ENCODE results near the gene MRPL24. TPM values are rescaled to one million over a fixed set of nuclear protein-coding genes. Genes with fewer than 3 reads are reported as not detected.

MRPL24 gene
- total and polyA plus RNA-seq, 2 of the 13 experiments (the other 11 are each of a cell fraction or from before 2014, with no cell fraction given), result 38.1 to 42.9 TPM

DNA sequence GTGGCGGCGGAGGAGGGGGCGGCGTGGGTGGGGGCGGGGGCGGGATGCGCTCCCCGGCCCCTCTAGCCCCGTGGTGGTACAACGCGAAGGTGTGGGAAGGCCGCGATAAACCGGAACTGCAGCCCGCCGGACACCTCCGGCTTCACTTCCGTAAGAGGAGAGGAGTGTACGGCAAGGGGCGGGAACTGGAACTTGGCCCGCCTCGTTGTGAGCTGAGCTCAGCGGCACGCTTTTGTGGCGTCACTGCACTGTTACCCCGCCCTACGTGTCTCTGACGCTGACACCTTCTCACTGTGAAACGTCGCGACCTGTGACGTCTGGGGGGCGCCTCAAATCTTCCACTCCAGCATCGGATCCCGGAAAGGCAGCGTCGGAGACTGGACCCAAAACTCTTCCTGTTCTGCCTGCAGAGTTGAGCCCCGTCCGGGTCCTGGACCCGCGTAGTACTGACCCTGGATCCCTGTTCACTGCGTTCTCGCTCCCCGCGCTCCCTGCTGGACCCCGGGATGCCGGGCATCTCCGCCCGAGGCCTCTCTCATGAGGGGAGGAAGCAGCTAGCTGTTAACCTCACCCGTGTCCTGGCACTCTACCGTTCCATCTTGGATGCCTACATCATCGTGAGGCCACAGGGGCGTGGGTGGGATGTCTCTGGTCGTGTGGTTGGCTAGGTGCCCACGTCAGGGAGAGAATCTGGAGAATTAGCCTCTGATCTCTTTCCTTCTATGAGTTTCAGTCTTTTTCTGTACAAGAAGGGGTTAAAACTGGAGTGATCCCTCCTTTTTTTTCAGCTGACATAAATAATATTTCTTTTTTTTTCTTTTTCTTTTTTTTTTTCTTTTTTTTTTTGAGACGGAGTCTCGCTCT is 12.1 kb downstream of the MRPL24 start, which contains the start of gene ISG20L2 (continued):
- TF ChIP-seq, protein P1, sequence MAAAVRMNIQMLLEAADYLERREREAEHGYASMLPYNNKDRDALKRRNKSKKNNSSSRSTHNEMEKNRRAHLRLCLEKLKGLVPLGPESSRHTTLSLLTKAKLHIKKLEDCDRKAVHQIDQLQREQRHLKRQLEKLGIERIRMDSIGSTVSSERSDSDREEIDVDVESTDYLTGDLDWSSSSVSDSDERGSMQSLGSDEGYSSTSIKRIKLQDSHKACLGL (CRISPR knock-in tag; IDR thresholded peaks at IDR 0.05), result no peak
- TF ChIP-seq SIX1 (CRISPR knock-in tag; IDR thresholded peaks at IDR 0.05; ENCODE audit: borderline replicate concordance), result no peak
- TF ChIP-seq SUZ12 (IDR thresholded peaks at IDR 0.05; ENCODE audit: low read depth, low read length), result no peak
- peak; percentile 47; the same call in 1 of the 2 replicates for TF ChIP-seq GATAD2A (CRISPR knock-in tag; IDR thresholded peaks at IDR 0.05)
- no peak for TF ChIP-seq NCOR1 (IDR thresholded peaks at IDR 0.05; ENCODE audit: borderline replicate concordance, low read length)
- no peak for TF ChIP-seq ZNF329 (CRISPR knock-in tag; IDR thresholded peaks at IDR 0.05; ENCODE audit: low read depth)
- TF ChIP-seq ZNF841 (CRISPR knock-in tag; IDR thresholded peaks at IDR 0.05; ENCODE audit: borderline replicate concordance), result no peak
- TF ChIP-seq RBFOX2 (IDR thresholded peaks at IDR 0.05; ENCODE audit: low read depth, low read length), result peak; percentile 81
- TF ChIP-seq ZNF274 (CRISPR knock-in tag; IDR thresholded peaks at IDR 0.05), result no peak
- TF ChIP-seq PRMT3 (CRISPR knock-in tag; IDR thresholded peaks at IDR 0.05; ENCODE audit: borderline replicate concordance, low read depth), result no peak
- no peak; the same call in 1 of the 2 replicates for TF ChIP-seq HES4 (CRISPR knock-in tag; IDR thresholded peaks at IDR 0.05; ENCODE audit: borderline replicate concordance)
- TF ChIP-seq, protein P2, sequence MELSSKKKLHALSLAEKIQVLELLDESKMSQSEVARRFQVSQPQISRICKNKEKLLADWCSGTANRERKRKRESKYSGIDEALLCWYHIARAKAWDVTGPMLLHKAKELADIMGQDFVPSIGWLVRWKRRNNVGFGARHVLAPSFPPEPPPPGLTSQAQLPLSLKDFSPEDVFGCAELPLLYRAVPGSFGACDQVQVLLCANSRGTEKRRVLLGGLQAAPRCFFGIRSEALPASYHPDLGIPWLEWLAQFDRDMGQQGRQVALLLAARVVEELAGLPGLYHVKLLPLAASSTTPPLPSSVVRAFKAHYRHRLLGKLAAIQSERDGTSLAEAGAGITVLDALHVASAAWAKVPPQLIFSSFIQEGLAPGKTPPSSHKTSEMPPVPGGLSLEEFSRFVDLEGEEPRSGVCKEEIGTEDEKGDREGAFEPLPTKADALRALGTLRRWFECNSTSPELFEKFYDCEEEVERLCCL (CRISPR knock-in tag; IDR thresholded peaks at IDR 0.05; ENCODE audit: borderline replicate concordance), result no peak
- TF ChIP-seq KLF13 (CRISPR knock-in tag; IDR thresholded peaks at IDR 0.05), result no peak
- TF ChIP-seq, protein P3, sequence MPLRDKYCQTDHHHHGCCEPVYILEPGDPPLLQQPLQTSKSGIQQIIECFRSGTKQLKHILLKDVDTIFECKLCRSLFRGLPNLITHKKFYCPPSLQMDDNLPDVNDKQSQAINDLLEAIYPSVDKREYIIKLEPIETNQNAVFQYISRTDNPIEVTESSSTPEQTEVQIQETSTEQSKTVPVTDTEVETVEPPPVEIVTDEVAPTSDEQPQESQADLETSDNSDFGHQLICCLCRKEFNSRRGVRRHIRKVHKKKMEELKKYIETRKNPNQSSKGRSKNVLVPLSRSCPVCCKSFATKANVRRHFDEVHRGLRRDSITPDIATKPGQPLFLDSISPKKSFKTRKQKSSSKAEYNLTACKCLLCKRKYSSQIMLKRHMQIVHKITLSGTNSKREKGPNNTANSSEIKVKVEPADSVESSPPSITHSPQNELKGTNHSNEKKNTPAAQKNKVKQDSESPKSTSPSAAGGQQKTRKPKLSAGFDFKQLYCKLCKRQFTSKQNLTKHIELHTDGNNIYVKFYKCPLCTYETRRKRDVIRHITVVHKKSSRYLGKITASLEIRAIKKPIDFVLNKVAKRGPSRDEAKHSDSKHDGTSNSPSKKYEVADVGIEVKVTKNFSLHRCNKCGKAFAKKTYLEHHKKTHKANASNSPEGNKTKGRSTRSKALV (CRISPR knock-in tag; IDR thresholded peaks at IDR 0.05), result 0 out of 2 replicates have a peak, but pooled peaks have one; percentile 27
- no peak for TF ChIP-seq ZNF839 (CRISPR knock-in tag; IDR thresholded peaks at IDR 0.05; ENCODE audit: borderline replicate concordance)
- peak; percentile 59; the same call in 1 of the 2 replicates for TF ChIP-seq TAF1 (CRISPR knock-in tag; IDR thresholded peaks at IDR 0.05)
- TF ChIP-seq BRD4 (CRISPR knock-in tag; IDR thresholded peaks at IDR 0.05), result peak; percentile 44; the same call in 1 of the 2 replicates
- TF ChIP-seq, protein P4, sequence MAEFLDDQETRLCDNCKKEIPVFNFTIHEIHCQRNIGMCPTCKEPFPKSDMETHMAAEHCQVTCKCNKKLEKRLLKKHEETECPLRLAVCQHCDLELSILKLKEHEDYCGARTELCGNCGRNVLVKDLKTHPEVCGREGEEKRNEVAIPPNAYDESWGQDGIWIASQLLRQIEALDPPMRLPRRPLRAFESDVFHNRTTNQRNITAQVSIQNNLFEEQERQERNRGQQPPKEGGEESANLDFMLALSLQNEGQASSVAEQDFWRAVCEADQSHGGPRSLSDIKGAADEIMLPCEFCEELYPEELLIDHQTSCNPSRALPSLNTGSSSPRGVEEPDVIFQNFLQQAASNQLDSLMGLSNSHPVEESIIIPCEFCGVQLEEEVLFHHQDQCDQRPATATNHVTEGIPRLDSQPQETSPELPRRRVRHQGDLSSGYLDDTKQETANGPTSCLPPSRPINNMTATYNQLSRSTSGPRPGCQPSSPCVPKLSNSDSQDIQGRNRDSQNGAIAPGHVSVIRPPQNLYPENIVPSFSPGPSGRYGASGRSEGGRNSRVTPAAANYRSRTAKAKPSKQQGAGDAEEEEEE (CRISPR knock-in tag; IDR thresholded peaks at IDR 0.05; ENCODE audit: borderline replicate concordance), result no peak; the same call in 1 of the 2 replicates
- TF ChIP-seq KAT7 (CRISPR knock-in tag; IDR thresholded peaks at IDR 0.05; ENCODE audit: borderline replicate concordance), result no peak
- TF ChIP-seq, protein P5, sequence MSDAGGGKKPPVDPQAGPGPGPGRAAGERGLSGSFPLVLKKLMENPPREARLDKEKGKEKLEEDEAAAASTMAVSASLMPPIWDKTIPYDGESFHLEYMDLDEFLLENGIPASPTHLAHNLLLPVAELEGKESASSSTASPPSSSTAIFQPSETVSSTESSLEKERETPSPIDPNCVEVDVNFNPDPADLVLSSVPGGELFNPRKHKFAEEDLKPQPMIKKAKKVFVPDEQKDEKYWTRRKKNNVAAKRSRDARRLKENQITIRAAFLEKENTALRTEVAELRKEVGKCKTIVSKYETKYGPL (CRISPR knock-in tag; IDR thresholded peaks at IDR 0.05), result no peak
- no peak for TF ChIP-seq CAMTA2 (CRISPR knock-in tag; IDR thresholded peaks at IDR 0.05; ENCODE audit: borderline replicate concordance)
- peak; percentile 90 for TF ChIP-seq SAP130 (CRISPR knock-in tag; IDR thresholded peaks at IDR 0.05; ENCODE audit: low read depth)
- TF ChIP-seq ZNF878 (CRISPR knock-in tag; IDR thresholded peaks at IDR 0.05), result no peak
- no peak for TF ChIP-seq NR2F1 (CRISPR knock-in tag; IDR thresholded peaks at IDR 0.05)

Data from HepG2 (cell line).